Ishikawa (cell line): Measurements from ENCODE around the gene TSPYL1.

ENCODE experiments used
- CEBPB ChIP-seq: IDR thresholded peaks from 2 replicates; pipeline ENCODE4 v1.6.1; 2012
- CREB1 ChIP-seq: IDR thresholded peaks from 2 replicates; pipeline ENCODE4 v1.6.1; 2012; ENCODE audit warnings: low read depth
- EGR1 ChIP-seq: IDR thresholded peaks from 2 replicates; pipeline ENCODE4 v1.6.1; 2012
- EP300 ChIP-seq: IDR thresholded peaks from 2 replicates; pipeline ENCODE4 v1.6.1; 2012; ENCODE audit warnings: borderline replicate concordance
- FOXM1 ChIP-seq: IDR thresholded peaks from 2 replicates; pipeline ENCODE4 v1.6.1; 2012; ENCODE audit warnings: low read depth, borderline replicate concordance
- MAX ChIP-seq: IDR thresholded peaks from 2 replicates; pipeline ENCODE4 v1.6.1; 2012
- NFIC ChIP-seq: IDR thresholded peaks from 2 replicates; pipeline ENCODE4 v1.6.1; 2012
- RAD21 ChIP-seq: IDR thresholded peaks from 2 replicates; pipeline ENCODE4 v1.6.1; 2012; ENCODE audit warnings: low read depth
- REST ChIP-seq: IDR thresholded peaks from 2 replicates; pipeline ENCODE4 v1.6.1; 2012; ENCODE audit warnings: low read depth, mild to moderate bottlenecking
- TAF1 ChIP-seq: IDR thresholded peaks from 2 replicates; pipeline ENCODE4 v1.6.1; 2012; ENCODE audit warnings: low read depth, mild to moderate bottlenecking
- TCF12 ChIP-seq: IDR thresholded peaks from 2 replicates; pipeline ENCODE4 v1.6.1; 2012; ENCODE audit warnings: low read depth
- TEAD4 ChIP-seq: IDR thresholded peaks from 2 replicates; pipeline ENCODE4 v1.6.1; 2012
- USF1 ChIP-seq: IDR thresholded peaks from 2 replicates; pipeline ENCODE4 v1.6.1; 2012
- YY1 ChIP-seq: IDR thresholded peaks from 2 replicates; pipeline ENCODE4 v1.6.1; 2012; ENCODE audit warnings: low read depth
- ZBTB7A ChIP-seq: IDR thresholded peaks from 2 replicates; pipeline ENCODE4 v1.6.1; 2012; ENCODE audit warnings: low read depth

TSPYL1 gene

GRCh38 chr6:116326181-116326671 lies 46.5 kb upstream of the TSPYL1 start:
- no peak for TF ChIP-seq EP300
- no peak for TF ChIP-seq USF1
- no peak for TF ChIP-seq TCF12
- TF ChIP-seq TAF1: no peak
- TF ChIP-seq FOXM1: no peak
- no peak for TF ChIP-seq NFIC
- no peak for TF ChIP-seq CEBPB
- TF ChIP-seq REST: no peak
- TF ChIP-seq MAX: no peak
- TF ChIP-seq CREB1: no peak
- TF ChIP-seq YY1: no peak
- no peak for TF ChIP-seq TEAD4
- TF ChIP-seq EGR1: no peak
- TF ChIP-seq ZBTB7A: no peak
- TF ChIP-seq RAD21: no peak

GRCh38 chr6:116323863-116324262 lies 44.1 kb upstream of the TSPYL1 start:
- no peak for TF ChIP-seq TEAD4
- TF ChIP-seq TAF1: no peak
- no peak for TF ChIP-seq MAX
- no peak for TF ChIP-seq YY1
- no peak for TF ChIP-seq ZBTB7A
- TF ChIP-seq RAD21: no peak
- no peak for TF ChIP-seq EP300
- no peak for TF ChIP-seq USF1
- TF ChIP-seq EGR1: no peak
- no peak for TF ChIP-seq CREB1
- no peak for TF ChIP-seq NFIC
- no peak for TF ChIP-seq FOXM1
- no peak for TF ChIP-seq CEBPB
- no peak for TF ChIP-seq TCF12
- TF ChIP-seq REST: no peak

- TF ChIP-seq TAF1 (no peak), RAD21 (no peak), EGR1 (no peak), ZBTB7A (no peak), USF1 (no peak), EP300 (no peak), REST (no peak), TEAD4 (no peak), TCF12 (no peak), MAX (no peak)
Measured at GRCh38 chr6:116316772-116317467, 37.2 kb upstream of the TSPYL1 start.

GRCh38 chr6:116314878-116315277 lies 35.1 kb upstream of the TSPYL1 start:
- TF ChIP-seq REST: no peak
- TF ChIP-seq RAD21: no peak
- no peak for TF ChIP-seq CREB1
- no peak for TF ChIP-seq USF1
- no peak for TF ChIP-seq TEAD4
- TF ChIP-seq YY1: no peak
- TF ChIP-seq TCF12: no peak
- no peak for TF ChIP-seq MAX
- no peak for TF ChIP-seq NFIC
- no peak for TF ChIP-seq EP300
- no peak for TF ChIP-seq FOXM1
- TF ChIP-seq EGR1: no peak
- no peak for TF ChIP-seq ZBTB7A
- TF ChIP-seq TAF1: no peak
- TF ChIP-seq CEBPB: no peak
